GM23248 (cell line): ENCODE measurements around the gene ATG9A.

ENCODE experiments used
- EZH2 ChIP-seq: fragments of 200-600 bp; sonication (generic); IDR thresholded peaks from 2 replicates; pipeline ENCODE4 v1.6.1; 2018; ENCODE audit warnings: antibody characterized with exemption, mild to moderate bottlenecking; ENCODE audit not compliant: insufficient read depth, poor library complexity, severe bottlenecking
- EZH2phosphoT487 ChIP-seq: fragments of 200-600 bp; sonication (generic); IDR thresholded peaks from 2 replicates; pipeline ENCODE4 v1.6.1; 2018; ENCODE audit warnings: antibody characterized with exemption, moderate library complexity, mild to moderate bottlenecking, low read depth; ENCODE audit not compliant: insufficient read depth

DNA sequence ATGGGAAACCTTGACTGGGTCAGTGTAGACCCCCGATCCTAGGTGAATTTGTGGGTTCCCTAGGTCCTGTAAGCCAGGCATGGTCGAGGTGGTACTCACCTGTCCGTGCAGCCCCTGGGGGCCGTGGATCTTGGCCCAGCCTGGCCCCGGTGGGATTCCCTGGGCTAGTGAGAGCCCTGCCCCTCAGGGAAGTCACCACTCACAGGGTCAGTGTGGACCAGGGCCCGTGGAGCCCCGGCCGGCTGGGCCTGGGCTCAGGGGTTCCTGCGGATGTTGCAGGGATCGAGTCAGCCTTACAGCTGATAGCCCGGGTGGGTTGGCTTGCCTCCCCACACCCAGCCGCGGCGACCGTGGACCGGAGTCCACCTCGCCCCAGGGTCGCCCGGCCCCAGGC lies 528 bp downstream of the ATG9A start:
- no peak for TF ChIP-seq EZH2phosphoT487
- TF ChIP-seq EZH2 = no peak
